Activated gamma-delta T cell (primary cell): Measurements from ENCODE around the gene B4GALNT3.

Source experiments
- DNase-seq: peaks from one replicate; lab custom pipeline; 2025; lab: John Stamatoyannopoulos, UW

B4GALNT3 gene

GRCh38 chr12:592024-592505 lies 132.3 kb downstream of the B4GALNT3 start:
- no peak for DNase-seq

DNA sequence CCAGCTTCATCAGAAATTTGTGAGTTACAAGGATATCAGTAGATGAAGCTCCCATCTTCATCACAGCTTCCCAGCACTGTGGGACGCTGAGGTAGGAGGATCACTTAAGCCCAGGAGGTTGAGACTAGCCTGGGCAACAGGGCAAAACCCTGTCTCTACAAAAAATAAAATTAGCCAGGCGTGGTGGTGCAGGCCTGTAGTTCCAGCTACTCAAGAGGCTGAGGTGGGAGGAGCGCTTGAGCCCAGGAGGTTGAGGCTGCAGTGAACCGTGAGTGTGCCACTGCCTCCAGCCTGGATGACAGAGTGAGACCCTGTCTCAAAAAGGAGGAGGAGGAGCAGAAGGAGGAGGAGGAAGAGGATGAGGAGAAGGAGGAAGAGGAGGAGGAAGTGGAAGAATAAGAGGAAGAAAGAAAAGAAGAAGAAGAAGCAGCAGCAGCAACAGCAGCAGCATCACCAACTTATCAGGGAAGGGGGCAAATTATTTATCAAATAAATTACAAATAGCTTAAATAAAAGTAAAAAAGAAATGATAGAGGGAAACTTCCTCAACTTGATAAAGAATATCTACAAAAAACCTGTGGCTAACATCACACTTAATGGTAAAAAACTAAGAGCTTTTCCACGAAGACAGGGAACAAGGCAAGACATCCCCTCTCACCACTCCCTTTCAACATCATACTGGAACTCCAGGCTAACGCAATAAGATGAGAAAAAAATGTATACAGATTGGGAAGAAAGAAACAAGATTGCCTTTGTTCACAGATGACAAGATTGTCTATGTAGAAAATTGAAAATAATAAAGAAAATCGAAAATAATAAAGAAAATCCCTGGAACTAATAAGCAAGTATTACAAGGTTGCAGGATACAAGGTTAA lies 133.9 kb downstream of the B4GALNT3 start:
- no peak for DNase-seq

DNA sequence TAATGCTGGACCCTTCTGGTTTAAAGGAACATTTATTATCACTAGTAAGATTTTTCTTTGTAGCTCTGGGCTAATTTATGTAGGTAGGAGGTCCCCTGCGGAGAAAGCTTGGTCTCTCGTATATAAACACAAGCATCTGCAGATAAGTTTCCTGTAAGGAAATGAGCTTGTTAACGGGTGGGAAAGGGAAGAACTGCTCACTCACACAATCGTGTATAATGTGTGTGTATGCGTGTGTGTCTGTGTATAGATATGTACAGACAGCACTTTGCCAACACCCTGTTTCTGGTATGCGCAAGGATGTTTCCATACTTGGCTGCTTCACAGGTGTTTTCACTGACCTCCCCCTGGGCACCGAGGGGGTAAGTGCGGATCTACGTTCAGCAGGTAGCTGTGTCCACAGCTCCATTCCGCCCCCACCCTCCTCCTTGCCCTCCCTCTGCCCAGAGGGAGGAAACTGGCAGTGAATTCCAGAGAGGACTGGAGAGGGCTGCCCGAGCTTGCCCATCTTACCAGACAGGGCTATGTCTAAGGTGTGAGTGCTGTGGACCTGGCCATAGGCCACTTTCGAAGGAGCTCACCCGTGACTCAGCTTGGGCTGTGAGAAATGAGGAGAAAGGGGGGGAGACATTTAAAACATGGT lies 138.3 kb downstream of the B4GALNT3 start:
- no peak for DNase-seq

DNA sequence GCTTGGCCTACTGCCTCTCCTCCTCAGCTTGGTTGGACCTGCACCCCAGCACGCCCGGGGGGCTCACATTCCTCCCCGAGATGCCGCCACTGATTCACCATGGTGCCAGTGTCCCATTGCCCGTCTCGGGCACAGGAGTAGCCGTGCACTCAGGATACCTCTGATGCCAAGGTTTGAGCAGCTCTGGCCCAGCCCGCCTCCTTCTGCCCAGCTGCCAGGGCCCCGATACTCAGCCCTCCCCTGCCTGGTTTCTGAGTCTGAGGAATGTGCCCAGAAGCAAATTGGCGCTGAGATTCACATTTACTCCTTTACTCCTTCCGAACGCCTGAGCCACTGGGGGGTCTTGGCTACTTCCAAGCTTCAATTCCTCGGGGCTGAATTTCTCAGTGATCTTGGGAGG lies 140.0 kb downstream of the B4GALNT3 start:
- no peak for DNase-seq

DNA sequence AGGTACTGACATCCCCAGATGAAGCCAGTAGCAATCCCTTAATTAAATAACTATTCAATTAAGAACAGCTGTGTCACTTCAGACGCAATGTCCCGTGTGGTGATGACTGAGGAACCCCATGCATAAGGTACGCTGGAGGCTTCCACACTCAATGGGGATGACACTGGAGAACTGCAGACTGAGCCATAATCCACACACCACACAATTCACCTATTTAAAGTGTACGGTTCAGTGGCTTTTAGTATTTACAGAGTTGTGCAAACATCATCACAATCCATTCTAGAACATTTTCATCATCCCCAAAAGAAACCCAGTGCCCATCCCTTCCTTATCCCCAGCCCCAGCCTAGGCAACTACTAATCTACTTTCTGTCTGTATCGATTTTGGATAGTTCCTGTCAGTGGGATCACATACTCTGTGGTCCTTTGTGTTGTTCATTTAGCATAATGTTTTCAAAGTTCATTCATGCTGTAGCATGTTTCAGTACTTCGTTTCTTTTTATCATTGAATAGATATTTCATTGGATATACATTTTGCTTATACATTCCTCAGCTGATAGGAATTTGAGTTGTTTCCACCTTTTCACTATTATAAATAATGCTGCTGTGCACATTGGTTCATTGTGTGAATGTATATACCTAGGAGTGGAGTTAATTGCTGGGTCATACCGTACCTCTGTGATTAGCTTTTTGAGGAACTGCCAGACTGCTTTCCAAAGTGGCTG lies 142.4 kb downstream of the B4GALNT3 start:
- DNase-seq = no peak

- no peak for DNase-seq
Observed at GRCh38 chr12:602700-603068, 142.9 kb downstream of the B4GALNT3 start.

DNA sequence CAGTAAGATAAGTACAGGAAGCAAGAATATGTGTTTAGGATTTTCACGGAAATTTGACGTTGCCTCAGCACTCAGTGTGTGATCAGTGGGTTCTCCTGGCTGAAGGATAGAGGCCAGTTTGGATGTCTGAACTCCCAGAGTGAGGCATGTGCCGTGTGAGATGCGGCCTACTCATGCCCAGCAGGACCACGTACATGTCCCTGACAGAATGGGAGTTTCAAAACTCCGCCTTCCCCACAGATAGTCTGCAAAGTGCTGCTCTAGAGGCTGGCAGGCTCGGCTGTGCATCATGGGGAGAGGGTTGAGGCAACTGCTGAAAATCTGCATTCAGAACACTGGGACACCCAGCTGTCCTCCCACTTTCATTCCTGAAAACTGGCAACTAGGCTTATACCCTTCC lies 145.2 kb downstream of the B4GALNT3 start:
- DNase-seq = no peak

GRCh38 chr12:607541-608001 lies 147.8 kb downstream of the B4GALNT3 start:
- no peak for DNase-seq

GRCh38 chr12:608413-608812 lies 148.7 kb downstream of the B4GALNT3 start:
- no peak for DNase-seq

DNA sequence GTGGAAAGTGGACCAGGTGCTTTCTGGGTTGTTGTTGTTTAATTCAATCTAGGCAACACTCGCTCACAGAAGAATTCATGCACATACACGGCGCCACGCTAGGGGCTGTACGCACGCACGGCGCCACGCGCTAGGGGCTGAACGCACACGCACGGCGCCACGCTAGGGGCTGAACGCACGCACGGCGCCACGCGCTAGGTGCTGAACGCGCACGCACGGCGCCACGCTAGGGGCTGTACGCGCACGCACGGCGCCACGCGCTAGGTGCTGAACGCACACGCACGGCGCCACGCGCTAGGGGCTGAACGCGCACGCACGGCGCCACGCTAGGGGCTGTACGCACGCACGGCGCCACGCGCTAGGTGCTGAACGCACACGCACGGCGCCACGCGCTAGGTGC lies 149.2 kb downstream of the B4GALNT3 start:
- DNase-seq = no peak

DNA sequence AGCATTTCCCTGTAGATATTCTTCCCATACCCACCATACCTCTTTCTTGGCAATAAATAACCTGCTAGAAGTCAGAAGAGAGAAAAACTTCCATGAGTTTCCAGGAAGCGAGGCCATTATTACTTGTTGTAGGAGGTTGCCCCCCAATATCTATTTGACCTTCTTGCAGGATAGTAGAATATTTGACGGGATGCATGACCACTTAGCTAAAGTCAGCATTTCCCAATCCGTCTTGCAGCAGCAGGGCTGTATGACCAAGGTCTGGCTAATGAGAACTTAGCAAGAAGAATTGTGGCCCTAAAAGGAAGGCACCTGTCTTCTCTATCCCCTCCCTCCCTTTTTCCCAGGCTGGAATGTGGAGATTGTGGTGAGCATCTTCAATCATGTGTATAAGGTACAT lies 152.0 kb downstream of the B4GALNT3 start:
- no peak for DNase-seq

GRCh38 chr12:612293-612692 lies 152.6 kb downstream of the B4GALNT3 start:
- DNase-seq = no peak

GRCh38 chr12:612886-613285 lies 153.1 kb downstream of the B4GALNT3 start:
- no peak for DNase-seq
